Measurements from ENCODE around the gene NAA80.

Gene NAA80

GRCh38 chr3:50298836-50299637, at the start of gene NAA80, which contains the start of gene HYAL3:
Gene NAA80, minus strand, starts transcription at chr3:50299405. Its CDS starts 1,942 bp downstream, at chr3:50297463.
Gene HYAL3, minus strand, starts transcription at chr3:50299405. Its CDS starts 3,803 bp downstream, at chr3:50295602.
- peak; percentile 99 for DNase-seq (ENCODE audit: low spot score)

GRCh38 chr3:50347187-50347813, 48.1 kb upstream of the NAA80 start:
- DNase-seq (ENCODE audit: low spot score): peak; percentile 77

DNA sequence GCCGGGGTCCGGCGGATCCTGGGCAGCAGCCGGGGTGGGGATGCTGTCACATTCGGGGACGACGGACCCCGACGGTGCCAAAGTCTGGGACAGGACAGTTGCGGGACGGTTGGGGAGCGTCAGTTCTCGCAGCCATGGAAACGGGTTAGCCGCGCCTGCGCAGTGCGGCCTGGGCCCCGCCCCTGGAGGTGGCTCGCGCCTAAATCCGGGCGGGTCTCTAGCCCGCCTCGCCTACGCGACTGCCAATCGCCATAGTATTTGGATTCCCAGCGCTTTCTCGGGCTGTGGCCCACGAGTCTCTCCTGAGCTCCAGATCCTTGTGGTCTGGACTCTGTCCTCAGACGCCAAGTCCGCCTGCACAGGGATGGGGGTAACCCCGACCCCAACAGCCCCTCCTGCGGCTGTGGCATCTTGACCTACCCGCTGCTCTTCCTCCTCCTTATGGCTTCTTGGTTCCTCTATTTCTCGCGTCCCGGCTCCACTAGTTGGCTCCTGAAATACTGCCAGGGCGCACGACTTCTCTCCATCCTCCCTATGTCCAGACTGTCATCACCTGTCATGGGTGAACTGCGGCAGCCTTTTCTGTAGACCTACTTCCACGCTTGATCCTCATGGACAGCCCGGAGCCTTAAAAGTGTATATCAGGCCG, 46.5 kb upstream of the NAA80 start, which contains the start of gene ZMYND10:
TSS of gene ZMYND10 (minus strand) at position 147 of the 649 bp plus-strand sequence. CDS start 153 bp downstream, outside the sequence.
- no peak for DNase-seq (ENCODE audit: low spot score)

GRCh38 chr3:50345008-50345407, 45.8 kb upstream of the NAA80 start:
- DNase-seq (ENCODE audit: low spot score): no peak

DNA sequence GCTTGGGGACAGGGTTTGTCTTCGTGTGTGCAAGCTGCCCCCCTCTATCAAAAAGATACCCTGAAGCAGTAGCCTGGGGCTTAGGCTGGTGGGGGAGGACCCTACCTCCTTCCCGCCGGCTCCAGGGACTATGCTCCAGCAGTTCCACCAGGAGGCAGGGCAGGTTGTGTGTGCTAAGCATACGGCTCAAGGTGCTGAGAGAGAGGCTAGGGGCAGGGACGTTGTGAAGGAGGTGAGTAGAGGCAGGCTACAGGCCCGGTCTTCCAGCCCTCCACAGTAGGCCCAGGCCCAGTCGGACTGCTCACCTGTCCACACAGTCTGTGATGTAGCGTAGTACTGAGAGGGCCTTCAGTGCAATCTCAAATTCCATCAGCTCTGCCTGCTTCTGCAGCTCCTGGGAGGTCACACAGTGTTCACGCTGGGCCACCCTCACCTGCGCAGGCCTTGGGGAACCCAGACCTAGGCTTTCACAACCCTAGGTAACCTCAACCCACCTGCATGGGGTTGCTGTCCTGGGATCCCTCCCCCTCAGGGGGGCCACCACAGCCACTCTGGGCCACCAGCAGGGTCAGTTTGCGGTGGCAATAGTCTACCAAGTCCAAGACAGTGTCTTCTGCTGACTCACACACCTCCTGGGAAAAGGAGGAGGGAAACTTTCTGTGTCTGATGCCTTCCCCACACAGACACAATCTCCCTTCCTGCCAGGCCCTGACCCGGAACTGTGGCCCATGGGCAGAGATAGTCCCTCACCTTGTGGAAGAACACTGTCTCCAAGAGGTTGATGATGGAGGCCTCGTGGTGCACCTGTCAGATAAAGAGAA, 43.8 kb upstream of the NAA80 start:
- no peak for DNase-seq (ENCODE audit: low spot score)

DNA sequence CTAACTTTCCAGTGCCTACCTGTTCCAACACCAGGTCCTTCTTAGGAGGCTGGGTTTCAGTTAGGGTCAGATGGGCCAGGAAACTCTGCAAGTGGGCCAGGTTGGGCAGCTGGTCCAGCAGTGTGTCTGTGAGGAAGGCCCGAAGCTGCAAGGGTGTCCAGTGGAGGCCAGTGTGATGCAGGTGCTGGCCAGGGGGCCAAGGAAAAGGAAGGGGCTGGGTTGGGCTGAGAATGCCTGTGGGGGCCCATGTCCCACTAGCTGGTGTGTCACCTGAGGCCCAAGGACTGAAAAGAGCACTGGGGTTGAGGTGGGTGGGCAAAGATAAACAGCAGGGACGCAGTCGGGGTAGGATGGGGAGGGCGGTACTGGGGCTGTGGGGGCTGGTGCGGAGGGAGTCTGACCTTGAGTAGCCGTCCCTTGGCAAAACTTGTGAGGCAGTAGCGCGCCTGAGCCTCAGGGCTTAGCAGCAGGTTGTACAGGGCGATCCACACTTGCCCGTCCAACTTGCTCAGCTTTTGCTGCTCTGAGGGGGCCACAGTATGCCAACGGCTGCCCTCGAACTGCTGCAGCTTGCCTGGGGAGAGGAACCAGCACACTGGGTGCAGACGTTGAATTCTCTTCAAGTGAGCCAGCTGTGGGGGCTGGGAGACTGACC, 42.9 kb upstream of the NAA80 start:
- DNase-seq (ENCODE audit: low spot score): no peak

GRCh38 chr3:50341537-50341936, 42.3 kb upstream of the NAA80 start:
- no peak for DNase-seq (ENCODE audit: low spot score)

- DNase-seq (ENCODE audit: low spot score): no peak
Observed at GRCh38 chr3:50340448-50341329, 41.5 kb upstream of the NAA80 start, which contains the start of gene RASSF1. Gene RASSF1, minus strand, starts transcription at chr3:50340836. Its CDS starts 31 bp downstream, at chr3:50340805.

DNA sequence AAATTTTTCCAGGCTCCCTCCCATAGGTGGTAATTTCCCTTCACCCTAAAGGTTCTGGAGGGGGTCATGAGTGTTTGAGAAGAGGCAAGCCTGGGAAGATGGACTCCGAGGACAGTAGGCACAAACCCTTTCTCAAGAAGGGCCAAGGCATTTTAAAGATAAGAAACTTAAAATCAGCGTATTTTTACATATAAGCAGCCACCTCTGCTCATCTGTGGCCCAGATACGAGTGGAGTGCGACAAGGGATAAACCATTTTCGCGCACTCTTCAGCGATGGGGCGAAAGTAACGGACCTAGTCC, 40.9 kb upstream of the NAA80 start:
- no peak for DNase-seq (ENCODE audit: low spot score)

DNA sequence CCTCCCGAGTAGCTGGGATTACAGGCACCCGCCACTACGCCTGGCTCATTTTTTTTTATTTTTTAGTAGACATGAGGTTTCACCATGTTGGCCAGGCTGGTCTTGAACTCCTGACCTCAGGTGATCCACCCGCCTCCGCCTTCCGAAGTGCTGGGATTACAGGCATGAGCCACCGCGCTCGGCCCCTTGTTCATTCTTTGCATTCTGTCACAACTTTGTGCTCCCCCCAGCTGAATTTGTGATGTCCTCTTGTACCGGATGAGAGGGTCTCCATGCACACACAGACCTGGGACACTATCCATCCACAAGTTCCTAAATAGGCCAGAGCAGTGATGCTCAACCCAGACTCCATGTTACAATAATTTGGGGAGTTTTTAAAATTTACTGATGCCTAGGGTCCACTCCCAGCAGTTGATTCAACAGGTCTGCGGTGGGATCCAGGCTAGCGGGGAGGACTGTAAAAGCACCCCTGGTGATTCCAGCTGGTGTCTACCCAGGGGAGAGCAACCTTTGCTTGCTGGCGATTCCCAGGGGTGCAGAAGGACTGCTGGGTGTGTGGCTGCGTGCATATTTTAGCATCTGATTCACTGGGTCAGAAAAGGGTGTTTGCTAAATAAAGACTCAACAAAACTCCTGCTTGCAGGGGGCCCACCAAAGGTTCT, 40.4 kb upstream of the NAA80 start:
- no peak for DNase-seq (ENCODE audit: low spot score)

DNA sequence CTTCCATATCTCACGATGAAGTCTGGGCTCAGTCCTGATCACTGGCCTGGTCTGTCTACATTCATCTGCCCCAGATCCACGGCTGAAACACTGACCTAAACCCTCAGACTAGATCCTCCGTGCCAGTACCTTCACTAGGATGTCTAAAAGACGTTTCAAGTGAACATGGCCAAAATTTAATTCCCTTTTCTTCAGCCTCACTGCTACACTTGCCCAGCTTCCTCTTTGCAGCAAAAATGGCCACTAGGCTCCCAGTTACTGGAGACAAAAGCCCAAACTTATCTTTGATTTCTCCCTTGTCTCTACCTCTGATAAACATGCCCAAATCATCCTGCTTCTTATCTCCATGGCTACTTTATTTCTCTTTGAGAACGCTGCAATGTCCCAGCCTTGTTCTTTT, 39.8 kb upstream of the NAA80 start:
- DNase-seq (ENCODE audit: low spot score): no peak

DNA sequence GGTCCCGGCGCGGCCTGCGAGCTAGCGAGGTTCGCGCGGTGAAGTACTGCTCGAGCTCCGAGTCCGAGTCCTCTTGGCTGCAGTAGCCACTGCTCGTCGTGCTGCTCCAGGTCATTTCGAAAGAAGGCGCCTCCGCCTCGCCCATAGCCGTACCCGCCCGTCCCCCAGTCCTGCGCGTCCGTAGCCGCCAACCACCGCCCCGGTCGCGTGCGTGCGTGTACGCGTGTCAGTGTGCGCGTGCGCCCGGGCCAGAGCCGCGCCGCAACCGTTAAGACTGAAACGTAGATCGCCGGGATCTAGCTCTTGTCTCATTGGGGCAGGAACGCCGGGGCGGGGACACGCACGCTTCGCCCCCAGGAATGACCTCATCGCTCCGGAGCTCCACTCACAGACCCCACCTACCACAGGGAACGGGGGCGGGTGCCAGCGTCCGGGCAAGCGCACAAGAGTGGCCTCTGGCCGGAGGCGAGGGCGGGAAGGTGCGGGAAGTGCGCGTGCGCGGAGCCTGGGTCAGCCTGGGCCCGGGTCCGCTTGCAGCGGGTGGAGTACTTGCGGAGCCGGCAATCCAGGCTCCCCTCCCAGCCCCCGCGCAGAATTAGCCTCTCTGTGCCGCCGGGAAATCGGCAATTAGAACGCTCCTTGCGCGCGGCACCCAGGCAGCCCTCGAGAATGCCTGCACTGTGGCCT, 38.1 kb upstream of the NAA80 start:
- peak; percentile 99 for DNase-seq (ENCODE audit: low spot score)

- peak; percentile 62 for DNase-seq (ENCODE audit: low spot score)
Observed at GRCh38 chr3:50336452-50337174, 37.4 kb upstream of the NAA80 start.

- no peak for DNase-seq (ENCODE audit: low spot score)
Observed at GRCh38 chr3:50334339-50335075, 35.3 kb upstream of the NAA80 start.

GRCh38 chr3:50333744-50334328, 34.6 kb upstream of the NAA80 start:
- DNase-seq (ENCODE audit: low spot score): no peak

DNA sequence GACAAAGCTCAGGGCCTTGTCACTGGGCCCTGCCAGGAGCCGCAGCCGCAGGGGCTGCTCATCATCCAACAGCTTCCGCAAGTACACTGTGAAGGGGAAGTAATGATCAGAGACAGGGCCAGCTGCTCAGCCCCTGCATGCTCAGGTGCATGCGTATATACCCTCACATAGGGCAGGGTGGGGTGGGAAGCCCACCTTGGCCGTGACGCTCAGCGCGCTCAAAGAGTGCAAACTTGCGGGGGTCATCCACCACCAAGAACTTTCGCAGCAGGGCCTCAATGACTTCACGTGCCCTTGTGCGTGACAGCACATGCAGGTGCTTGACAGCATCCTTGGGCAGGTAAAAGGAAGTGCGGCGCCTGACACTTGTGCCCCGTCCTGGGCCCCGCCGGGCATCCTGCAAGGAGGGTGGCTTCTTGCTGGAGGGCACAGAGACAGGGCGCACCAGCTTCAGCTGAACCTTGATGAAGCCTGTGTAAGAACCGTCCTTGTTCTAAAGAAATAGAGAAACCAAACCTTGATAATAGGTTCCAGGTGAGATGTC, 32.2 kb upstream of the NAA80 start:
- DNase-seq (ENCODE audit: low spot score): no peak

DNA sequence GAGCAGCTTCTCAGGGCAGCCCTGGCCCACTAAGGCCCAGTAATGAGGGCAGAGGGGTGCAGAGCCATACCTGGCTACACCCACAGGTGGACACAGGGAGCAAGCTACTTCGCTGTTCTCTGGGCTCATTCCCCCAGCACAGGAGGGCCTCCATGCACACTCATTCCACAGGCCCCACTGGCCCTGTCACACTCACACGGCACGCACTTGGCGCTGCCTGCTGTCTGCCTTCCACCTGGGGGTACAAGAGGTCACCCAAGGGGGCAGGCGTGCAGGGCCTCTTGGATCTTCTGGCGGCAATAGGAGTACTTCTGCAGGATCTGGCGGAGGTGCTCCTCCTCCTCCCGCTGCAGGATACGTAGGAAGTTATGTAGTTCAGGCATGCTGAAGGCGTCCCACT, 31.1 kb upstream of the NAA80 start:
- DNase-seq (ENCODE audit: low spot score): no peak
